K562 (cell line): ENCODE data around the gene WDR44.

Experiments used
- ASH1L ChIP-seq: fragments of 450-650 bp; IDR thresholded peaks from 2 replicates; pipeline ENCODE4 v1.6.1; 2018; ENCODE audit warnings: borderline replicate concordance, mild to moderate bottlenecking, low read depth; ENCODE audit not compliant: partially characterized antibody
- CTCF ChIP-seq, 3 experiments: IDR thresholded peaks in 2 of 3; conservative IDR thresholded peaks in 1 of 3; 2 replicates each; pipeline ENCODE4 v1.5.1; 2011 to 2012; ENCODE audit warnings: low read length in 3 of 3, mild to moderate bottlenecking in 3 of 3, control low read depth in 2 of 3, improper control_type of control experiment in 1 of 3, inconsistent platforms in 1 of 3, low read depth in 1 of 3, mixed read lengths in 1 of 3, moderate library complexity in 1 of 3; ENCODE audit not compliant: insufficient read depth in 2 of 3
- NFRKB ChIP-seq: fragments of 450-650 bp; IDR thresholded peaks from 2 replicates; pipeline ENCODE4 v1.6.1; 2016; ENCODE audit warnings: low read depth
- POLR2A ChIP-seq: fragments of 450-650 bp; conservative IDR thresholded peaks from 2 replicates; pipeline ENCODE4 v1.6.1; 2016
- SPI1 ChIP-seq: IDR thresholded peaks from 2 replicates; pipeline ENCODE4 v1.6.1; 2011; ENCODE audit warnings: low read depth, low read length, control low read depth, borderline replicate concordance
- ZNF24 ChIP-seq: fragments of 450-650 bp; IDR thresholded peaks from 2 replicates; pipeline ENCODE4 v1.6.1; 2016
- ZNF699 ChIP-seq: fragments of 250-450 bp; sonication (Bioruptor Pico); IDR thresholded peaks from 2 replicates; pipeline ENCODE4 v1.8.0; 2021; ENCODE audit warnings: mild to moderate bottlenecking, moderate library complexity; ENCODE audit not compliant: insufficient replicate concordance

GRCh38 chrX:118437283-118437682, 91.4 kb downstream of the WDR44 start:
- TF ChIP-seq SPI1, result no peak
- TF ChIP-seq ZNF699 (CRISPR knock-in tag), result no peak
- no peak for TF ChIP-seq CTCF (IDR thresholded peaks at IDR 0.05 in 2 of 3, conservative IDR thresholded peaks at IDR 0.05 in 1 of 3; ENCODE audit: insufficient read depth in 2 of 3, low read depth in 1 of 3, low read length in 3 of 3)
- TF ChIP-seq NFRKB, result no peak
- TF ChIP-seq ASH1L, result no peak
- TF ChIP-seq POLR2A, result no peak
- TF ChIP-seq ZNF24, result no peak
